LHCN-M2 (cell line): ENCODE results near the gene WDR26. TPM values are rescaled to one million over a fixed set of nuclear protein-coding genes. Genes with fewer than 3 reads are reported as not detected.
A peak's percentile ranks its signal among the peaks of the same experiment; 100 is the strongest.
"Not testable (repeated sequence)": the region's sequence is repeated elsewhere in the genome, so short reads cannot be mapped to it uniquely, and the experiment has no call there.

Experiments used
- DNase-seq: peaks from one replicate; pipeline ENCODE4 v3.0.0-alpha.2; 2012; ENCODE audit warnings: low read depth
- total RNA-seq: library from RNA; depleted of rRNA; stranded (reverse); fragments of >200 nt; gene quantifications from 2 replicates; pipeline ENCODE4 v1.2.3, GENCODE V29; 2014; rRNA removed

The WDR26 gene
- total RNA-seq, 1 experiment from 2014 or later, result 34.6 TPM

- not testable (repeated sequence) for DNase-seq
Measured at GRCh38 chr1:224349716-224350115, 84.9 kb downstream of the WDR26 start.

GRCh38 chr1:224348137-224348536 lies 86.5 kb downstream of the WDR26 start:
- DNase-seq, result no peak

- peak; percentile 26 for DNase-seq
Measured at GRCh38 chr1:224343679-224344078, 90.9 kb downstream of the WDR26 start.

- not testable (repeated sequence) for DNase-seq
Measured at GRCh38 chr1:224340453-224341384, 93.9 kb downstream of the WDR26 start.

- no peak for DNase-seq
Measured at GRCh38 chr1:224339442-224340033, 95.1 kb downstream of the WDR26 start.

GRCh38 chr1:224338150-224338838 lies 96.3 kb downstream of the WDR26 start:
- no peak for DNase-seq

Other genes starting within 250 kb of the WDR26 start
- 28.6 and 37.6 TPM in 2 replicates for gene NVL, start 104.6 kb downstream of the WDR26 start, total RNA-seq
- 48.2 and 56.4 TPM in 2 replicates for gene CNIH4, start 77.9 kb downstream of the WDR26 start, total RNA-seq
- 6.2 and 13.4 TPM in 2 replicates for gene CNIH3, start 181.5 kb upstream of the WDR26 start, total RNA-seq